ENCODE data around the gene CAMK2D. TPM values are rescaled to one million over a fixed set of nuclear protein-coding genes. Genes with fewer than 3 reads are reported as not detected.

The CAMK2D gene
- total RNA-seq, 1 experiment from 2014 or later: 9.0 TPM

GRCh38 chr4:113773014-113773413 lies 11.5 kb upstream of the CAMK2D start:
- no peak overlapping the region for H3K27ac ChIP-seq (ENCODE audit: insufficient read length, low read depth, low read length)
- Mint-ChIP-seq H3K36me3 (ENCODE audit: insufficient read depth in 1 of 3, low read depth in 3 of 3) (peaks cover 0 to 4% (median 3%) of the 10 kb centered on the region in 3 experiments; a peak in 2 of 7 replicates), H3K9me3 (peaks cover 3% of the 10 kb centered on the region in 2 experiments; a peak in 3 of 5 replicates), H3K4me1 (peaks cover 0 to 3% of the 10 kb centered on the region in 2 experiments; a peak in 2 of 4 replicates), H3K27me3 (ENCODE audit: low read depth) (no peaks in the 10 kb centered on the region), H3K27ac (no peak overlapping the region), H3K4me3 (no peak overlapping the region)
- H4K8ac ChIP-seq (replicated peaks; ENCODE audit: insufficient read length, low read depth, low read length): no peak overlapping the region
- no peak overlapping the region for H3K14ac ChIP-seq (ENCODE audit: insufficient read depth, low read length)
- H2BK20ac ChIP-seq (ENCODE audit: low read depth, low read length, poor library complexity, severe bottlenecking): no peak overlapping the region
- no peaks in the 10 kb centered on the region for H3K79me1 ChIP-seq (ENCODE audit: insufficient read depth, low read depth, low read length, poor library complexity, severe bottlenecking)
- no peaks in the 10 kb centered on the region for H3K23me2 ChIP-seq (ENCODE audit: insufficient read length, low read depth, low read length, poor library complexity, severe bottlenecking)
- H4K20me1 ChIP-seq (ENCODE audit: control insufficient read depth, insufficient read depth, insufficient read length): no peaks in the 10 kb centered on the region
- H2BK15ac ChIP-seq (ENCODE audit: low read depth, low read length): no peak overlapping the region
- DNase-seq: no peak
- H3K18ac ChIP-seq (ENCODE audit: insufficient read length, low read depth, low read length): no peak overlapping the region
- no peak overlapping the region for H2AK5ac ChIP-seq (ENCODE audit: insufficient read length, low read length)
- H3T11ph ChIP-seq (ENCODE audit: low read length): no peak overlapping the region
- no peak overlapping the region for H3K23ac ChIP-seq (ENCODE audit: insufficient read length, low read depth, low read length)
- no peak overlapping the region for H3K9ac ChIP-seq (ENCODE audit: extremely low read depth, insufficient read length, low read length)
- H3K56ac ChIP-seq (ENCODE audit: insufficient read length, low read depth, low read length): no peak overlapping the region
- H3K79me2 ChIP-seq (ENCODE audit: insufficient read depth, low read length): no peaks in the 10 kb centered on the region
- H2BK5ac ChIP-seq (ENCODE audit: insufficient read length, low read length): no peak overlapping the region
- H2BK12ac ChIP-seq (ENCODE audit: insufficient read length, low read depth, low read length): no peak overlapping the region
- no peak overlapping the region for H2BK120ac ChIP-seq (ENCODE audit: low read depth, low read length, poor library complexity, severe bottlenecking)
- no peak overlapping the region for H2AFZ ChIP-seq (ENCODE audit: low read length)
- no peak overlapping the region for H4K5ac ChIP-seq (ENCODE audit: insufficient read length, low read depth, low read length)
- no peak overlapping the region for H4K91ac ChIP-seq (ENCODE audit: insufficient read length, low read depth, low read length)
- no peaks in the 10 kb centered on the region for H3K4me1 ChIP-seq (ENCODE audit: insufficient read depth, low read length)
- H3K4me2 ChIP-seq (ENCODE audit: insufficient read depth, insufficient read length, low read length): no peak overlapping the region
- WGBS (ENCODE audit: extremely low coverage, insufficient read length, low lambda C conversion rate): no CpG with 5 or more reads among the region's 14 CpGs
- H3K9me3 ChIP-seq (ENCODE audit: control insufficient read depth, low read depth, low read length): no peaks in the 10 kb centered on the region
- TF ChIP-seq, protein P1, sequence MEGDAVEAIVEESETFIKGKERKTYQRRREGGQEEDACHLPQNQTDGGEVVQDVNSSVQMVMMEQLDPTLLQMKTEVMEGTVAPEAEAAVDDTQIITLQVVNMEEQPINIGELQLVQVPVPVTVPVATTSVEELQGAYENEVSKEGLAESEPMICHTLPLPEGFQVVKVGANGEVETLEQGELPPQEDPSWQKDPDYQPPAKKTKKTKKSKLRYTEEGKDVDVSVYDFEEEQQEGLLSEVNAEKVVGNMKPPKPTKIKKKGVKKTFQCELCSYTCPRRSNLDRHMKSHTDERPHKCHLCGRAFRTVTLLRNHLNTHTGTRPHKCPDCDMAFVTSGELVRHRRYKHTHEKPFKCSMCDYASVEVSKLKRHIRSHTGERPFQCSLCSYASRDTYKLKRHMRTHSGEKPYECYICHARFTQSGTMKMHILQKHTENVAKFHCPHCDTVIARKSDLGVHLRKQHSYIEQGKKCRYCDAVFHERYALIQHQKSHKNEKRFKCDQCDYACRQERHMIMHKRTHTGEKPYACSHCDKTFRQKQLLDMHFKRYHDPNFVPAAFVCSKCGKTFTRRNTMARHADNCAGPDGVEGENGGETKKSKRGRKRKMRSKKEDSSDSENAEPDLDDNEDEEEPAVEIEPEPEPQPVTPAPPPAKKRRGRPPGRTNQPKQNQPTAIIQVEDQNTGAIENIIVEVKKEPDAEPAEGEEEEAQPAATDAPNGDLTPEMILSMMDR (conservative IDR thresholded peaks at IDR 0.05): no peak
- H3K27me3 ChIP-seq (ENCODE audit: insufficient read depth, low read length): no peaks in the 10 kb centered on the region
- H3K4ac ChIP-seq (ENCODE audit: low read depth, low read length): no peak overlapping the region
